H1 (cell line): ENCODE measurements around the gene SLC44A5. TPM values are rescaled to one million over a fixed set of nuclear protein-coding genes. Genes with fewer than 3 reads are reported as not detected.

ENCODE experiments used
- CTCF ChIA-PET: fragments of 300-600 bp; sonication (Branson Sonifier 250); formaldehyde crosslinking; loops from one replicate; lab custom pipeline; 2021; ENCODE audit not compliant: partially characterized antibody; lab: Charles Lee
- POLR2A ChIA-PET: fragments of 300-600 bp; sonication (Branson Sonifier 250); formaldehyde crosslinking; loops from one replicate; lab custom pipeline; 2021; ENCODE audit warnings: inconsistent platforms; ENCODE audit not compliant: partially characterized antibody; lab: Charles Lee
- DNase-seq, 2 experiments: peaks; one replicate each; pipeline versions ENCODE4 v3.0.0 to v3.0.0-alpha.2; 2010 to 2022; ENCODE audit warnings: low spot score in 2 of 2, low read depth in 1 of 2, mixed read lengths in 1 of 2
- FAIRE-seq: peaks from 2 replicates; lab custom pipeline; 2011; peaks lifted over from hg19 to GRCh38; lab: Jason Lieb, UNC
- H2AFZ ChIP-seq: 2 replicates; pipeline ENCODE4 v1.8.1; 2012; ENCODE audit warnings: low read length, inconsistent platforms
- H2AK5ac ChIP-seq: 2 replicates; pipeline ENCODE4 v1.6.1; 2013; ENCODE audit warnings: low read depth, low read length
- H2BK120ac ChIP-seq: replicated peaks from 2 replicates; pipeline ENCODE3; 2013; ENCODE audit warnings: low read depth, low read length, inconsistent platforms
- H2BK12ac ChIP-seq: 2 replicates; pipeline ENCODE4 v1.6.1; 2013; ENCODE audit warnings: low read depth, low read length
- H2BK15ac ChIP-seq: 2 replicates; pipeline ENCODE4 v1.6.1; 2013; ENCODE audit warnings: low read length
- H2BK20ac ChIP-seq: 2 replicates; pipeline ENCODE4 v1.6.1; 2013; ENCODE audit warnings: low read length
- H2BK5ac ChIP-seq: 2 replicates; pipeline ENCODE4 v1.6.1; 2013; ENCODE audit warnings: low read depth, low read length
- H3K14ac ChIP-seq: 2 replicates; pipeline ENCODE4 v1.6.1; 2013; ENCODE audit warnings: inconsistent platforms; ENCODE audit not compliant: insufficient read length
- H3K18ac ChIP-seq: 2 replicates; pipeline ENCODE4 v1.6.1; 2013; ENCODE audit warnings: low read length; ENCODE audit errors: extremely low read depth
- H3K23ac ChIP-seq: 2 replicates; pipeline ENCODE4 v1.6.1; 2013; ENCODE audit warnings: inconsistent platforms; ENCODE audit not compliant: insufficient read length
- H3K23me2 ChIP-seq: 2 replicates; pipeline ENCODE4 v1.6.1; 2013; ENCODE audit warnings: low read depth, low read length
- H3K27ac ChIP-seq: 2 replicates; pipeline ENCODE4 v1.6.1; 2011; ENCODE audit warnings: low read depth, low read length, inconsistent platforms
- H3K27me3 ChIP-seq, 4 experiments: replicated peaks in 1 of 4; 1 replicate in 1 of 4; 2 replicates in 3 of 4; pipeline versions ENCODE4 v1.6.1 to v1.8.1; 2011 to 2013; ENCODE audit warnings: low read length in 3 of 4, mild to moderate bottlenecking in 3 of 4, inconsistent platforms in 2 of 4, mixed read lengths in 2 of 4, moderate library complexity in 1 of 4; ENCODE audit not compliant: control insufficient read depth in 3 of 4, insufficient read depth in 3 of 4; ENCODE audit errors: extremely low read depth in 1 of 4
- H3K36me3 ChIP-seq, 4 experiments: 2 replicates each; pipeline versions ENCODE4 v1.6.1 to v1.8.1; 2011 to 2013; ENCODE audit warnings: mild to moderate bottlenecking in 4 of 4, low read length in 3 of 4, moderate library complexity in 2 of 4, control low read depth in 1 of 4, inconsistent platforms in 1 of 4; ENCODE audit not compliant: insufficient read depth in 4 of 4, control insufficient read depth in 2 of 4
- H3K4ac ChIP-seq: replicated peaks from 2 replicates; pipeline ENCODE3; 2013; ENCODE audit warnings: low read length, low read depth, mixed read lengths, inconsistent platforms; ENCODE audit not compliant: insufficient read length
- H3K4me1 ChIP-seq, 4 experiments: replicated peaks in 1 of 4; 1 replicate in 1 of 4; 2 replicates in 3 of 4; pipeline versions ENCODE4 v1.6.1 to v1.8.1; 2011 to 2013; ENCODE audit warnings: low read length in 3 of 4, inconsistent platforms in 2 of 4, mixed read lengths in 1 of 4; ENCODE audit not compliant: insufficient read depth in 4 of 4, control insufficient read depth in 3 of 4
- H3K4me2 ChIP-seq, 2 experiments: 2 replicates each; pipeline versions ENCODE4 v1.6.1 to v1.8.1; 2011 to 2013; ENCODE audit warnings: low read depth in 2 of 2, low read length in 2 of 2, control low read depth in 1 of 2, inconsistent platforms in 1 of 2, mild to moderate bottlenecking in 1 of 2; ENCODE audit not compliant: insufficient read depth in 1 of 2
- H3K4me3 ChIP-seq, 4 experiments: fragments of 200-600, 300-600 bp in 1 of 4; sonication (generic), shearing (Covaris generic), sonication (Bioruptor Twin) in 1 of 4; 2 replicates each; pipeline versions ENCODE4 v1.5.1 to v1.8.1; 2011 to 2016; ENCODE audit warnings: low read length in 4 of 4, low read depth in 3 of 4, control low read depth in 2 of 4, inconsistent platforms in 2 of 4, mild to moderate bottlenecking in 2 of 4, mixed read lengths in 1 of 4, moderate library complexity in 1 of 4; ENCODE audit not compliant: insufficient read depth in 2 of 4; ENCODE audit errors: extremely low read depth in 1 of 4
- H3K56ac ChIP-seq: replicated peaks from 2 replicates; pipeline ENCODE3; 2013; ENCODE audit warnings: low read depth, mild to moderate bottlenecking, mixed read lengths, low read length, inconsistent platforms; ENCODE audit not compliant: insufficient read length
- H3K79me1 ChIP-seq: 2 replicates; pipeline ENCODE4 v1.6.1; 2013; ENCODE audit warnings: low read depth, low read length, control low read depth
- H3K79me2 ChIP-seq, 2 experiments: 2 replicates each; pipeline versions ENCODE4 v1.6.1 to v1.8.1; 2012 to 2013; ENCODE audit warnings: low read length in 2 of 2, mild to moderate bottlenecking in 2 of 2, inconsistent platforms in 1 of 2; ENCODE audit not compliant: insufficient read depth in 2 of 2, control insufficient read depth in 1 of 2
- H3K9ac ChIP-seq, 4 experiments: replicated peaks in 1 of 4; 1 replicate in 1 of 4; 2 replicates in 3 of 4; pipeline versions ENCODE4 v1.6.1 to v1.8.1; 2011 to 2013; ENCODE audit warnings: low read depth in 3 of 4, low read length in 3 of 4, control low read depth in 2 of 4, mild to moderate bottlenecking in 2 of 4, moderate library complexity in 2 of 4, inconsistent platforms in 1 of 4; ENCODE audit errors: extremely low read depth in 1 of 4
- H3K9me3 ChIP-seq, 2 experiments: 2 replicates each; pipeline versions ENCODE4 v1.6.1 to v1.8.1; 2012 to 2013; ENCODE audit warnings: mild to moderate bottlenecking in 2 of 2, moderate library complexity in 2 of 2, control low read depth in 1 of 2, inconsistent platforms in 1 of 2, low read depth in 1 of 2, low read length in 1 of 2, mixed read lengths in 1 of 2; ENCODE audit not compliant: insufficient read depth in 2 of 2
- H4K20me1 ChIP-seq, 2 experiments: replicated peaks in 1 of 2; 2 replicates each; pipeline versions ENCODE3 to v1.8.1; 2011 to 2013; ENCODE audit warnings: inconsistent platforms in 2 of 2, low read length in 2 of 2, mild to moderate bottlenecking in 1 of 2; ENCODE audit not compliant: insufficient read depth in 2 of 2, control insufficient read depth in 1 of 2
- H4K5ac ChIP-seq: 2 replicates; pipeline ENCODE4 v1.6.1; 2013; ENCODE audit warnings: low read length, low read depth, mixed read lengths, inconsistent platforms; ENCODE audit not compliant: insufficient read length
- H4K8ac ChIP-seq: 2 replicates; pipeline ENCODE4 v1.8.0; 2013; ENCODE audit warnings: mild to moderate bottlenecking, moderate library complexity, low read length, inconsistent platforms; ENCODE audit not compliant: insufficient read depth; ENCODE audit errors: extremely low read depth
- H4K91ac ChIP-seq: replicated peaks from 2 replicates; pipeline ENCODE3; 2013; ENCODE audit warnings: low read length, mixed read lengths, inconsistent platforms; ENCODE audit not compliant: insufficient read length
- CBX5 ChIP-seq: fragments of 300-800, 300-1000 bp; sonication (generic); IDR thresholded peaks from 2 replicates; pipeline ENCODE4 v1.7.1; 2016; ENCODE audit warnings: antibody characterized with exemption, low read length, low read depth
- CHD2 ChIP-seq: IDR thresholded peaks from 2 replicates; pipeline ENCODE4 v1.6.1; 2012; ENCODE audit warnings: low read length, improper control_type of control experiment
- CTBP2 ChIP-seq: IDR thresholded peaks from 2 replicates; pipeline ENCODE4 v1.7.0; 2011; ENCODE audit warnings: borderline replicate concordance, mild to moderate bottlenecking, moderate library complexity, mixed read lengths, low read length; ENCODE audit not compliant: insufficient read depth, insufficient read length
- FOSL1 ChIP-seq: IDR thresholded peaks from 2 replicates; pipeline ENCODE4 v1.6.1; 2011; ENCODE audit warnings: mild to moderate bottlenecking, low read depth, low read length, moderate library complexity; ENCODE audit not compliant: insufficient read depth
- HDAC6 ChIP-seq: IDR thresholded peaks from one replicate; pipeline ENCODE4 v1.7.1; 2012; ENCODE audit warnings: low read depth, mild to moderate bottlenecking, inconsistent platforms, low read length, moderate library complexity
- JUND ChIP-seq: IDR thresholded peaks from 2 replicates; pipeline ENCODE4 v1.6.1; 2011; ENCODE audit warnings: mild to moderate bottlenecking, improper control_type of control experiment, low read length
- POLR2A ChIP-seq, 2 experiments: IDR thresholded peaks; 1 replicate in 1 of 2; 2 replicates in 1 of 2; pipeline ENCODE4 v1.6.1; 2011; ENCODE audit warnings: low read depth in 2 of 2, low read length in 2 of 2, mild to moderate bottlenecking in 2 of 2; ENCODE audit errors: control extremely low read depth in 1 of 2
- POU5F1 ChIP-seq: IDR thresholded peaks from 2 replicates; pipeline ENCODE4 v1.6.1; 2011; ENCODE audit warnings: low read depth, mild to moderate bottlenecking, low read length, moderate library complexity
- SP2 ChIP-seq: IDR thresholded peaks from 2 replicates; pipeline ENCODE4 v1.6.1; 2012; ENCODE audit warnings: mild to moderate bottlenecking, low read length, inconsistent platforms
- SUZ12 ChIP-seq: fragments of 200-600 bp; sonication (generic); IDR thresholded peaks from 2 replicates; pipeline ENCODE4 v1.6.1; 2012; ENCODE audit warnings: mild to moderate bottlenecking, inconsistent platforms, low read length, moderate library complexity, mixed read lengths
- WGBS, 2 experiments: shearing (Covaris generic) in 1 of 2; methylation state at CpG; one replicate each; pipeline versions ENCODE4 v1.1.6 to v1.1.7; 2013 to 2015; ENCODE audit warnings: low lambda C conversion rate in 2 of 2, mixed read lengths in 2 of 2, inconsistent platforms in 1 of 2, low coverage in 1 of 2, missing lambda C conversion rate in 1 of 2; ENCODE audit not compliant: insufficient replicate concordance in 2 of 2, insufficient coverage in 1 of 2, insufficient read length in 1 of 2; ENCODE audit errors: extremely low coverage in 1 of 2, missing lambda C conversion rate in 1 of 2; 5-methylcytosine and 5-hydroxymethylcytosine counted together
- polyA plus RNA-seq, 7 experiments: library from polyadenylated mRNA; depleted of rRNA in 3 of 7; stranded (reverse) in 5 of 7; unstranded in 2 of 7; fragments of >200 nt in 5 of 7; fragments of 200-250 nt in 2 of 7; gene quantifications; 1 replicate in 5 of 7; 2 replicates in 1 of 7; 4 replicates in 1 of 7; pipeline versions ENCODE4 v1.2.1 to v1.2.3, GENCODE V29; 2011 to 2013; ENCODE audit warnings: missing spikeins in 2 of 7, mixed read lengths in 2 of 7
- total RNA-seq: library from RNA; stranded (reverse); fragmentation: NEBNext Ultra II Directional; extraction: Animal tissue kit (Norgen Biotek cat#: 25700); gene quantifications from 2 replicates; pipeline ENCODE4 v1.2.1, GENCODE V29; 2021
- TF ChIP-seq, protein P1 (sequence below): IDR thresholded peaks from 2 replicates; pipeline ENCODE4 v1.6.1; 2011; ENCODE audit warnings: low read length, improper control_type of control experiment
- TF ChIP-seq, protein P2 (sequence below): IDR thresholded peaks from 2 replicates; pipeline ENCODE4 v1.6.1; 2012; ENCODE audit warnings: low read length, inconsistent platforms

SLC44A5 gene
- total and polyA plus RNA-seq, 2 of the 8 experiments (the other 6 are each of a cell fraction or from before 2014, with no cell fraction given), result 1.8 to 3.3 TPM

DNA sequence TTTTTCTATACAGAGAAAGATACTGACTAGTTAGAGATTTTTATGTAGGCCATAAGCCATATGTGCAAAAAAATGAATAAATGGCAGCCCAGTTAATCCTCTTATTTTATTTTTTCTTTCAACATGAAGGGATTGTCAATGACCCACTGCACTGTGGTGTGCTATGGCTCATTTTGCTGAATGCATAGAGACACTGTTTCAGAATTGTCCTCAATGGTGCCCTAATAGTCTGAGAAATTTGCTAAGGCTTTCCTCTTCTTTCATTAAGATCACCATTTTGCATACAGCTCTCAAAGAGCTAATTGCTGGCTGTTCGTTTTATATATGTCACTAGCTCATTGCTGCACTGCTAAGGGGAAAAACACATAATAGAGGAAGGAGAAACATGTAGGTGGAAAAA, 189.5 kb downstream of the SLC44A5 start:
- Histone ChIP-seq H3K4ac (no peak overlapping the region), H3K23ac (no peak overlapping the region), H3K36me3 (no peaks in the 10 kb centered on the region), H2BK120ac (no peak overlapping the region), H4K91ac (no peak overlapping the region), H3K79me1 (no peaks in the 10 kb centered on the region), H3K4me1 (no peaks in the 10 kb centered on the region), H4K5ac (no peak overlapping the region), H2BK5ac (no peak overlapping the region), H4K8ac (no peak overlapping the region), H3K27ac (no peak overlapping the region), H2AK5ac (no peak overlapping the region), H3K4me2 (no peak overlapping the region), H2BK15ac (no peak overlapping the region), H3K23me2 (no peaks in the 10 kb centered on the region), H4K20me1 (no peaks in the 10 kb centered on the region), H3K4me3 (no peak overlapping the region), H3K9ac (no peak overlapping the region), H3K27me3 (no peaks in the 10 kb centered on the region), H3K14ac (no peak overlapping the region), H3K79me2 (no peaks in the 10 kb centered on the region), H3K18ac (no peak overlapping the region), H2BK20ac (no peak overlapping the region), H2BK12ac (no peak overlapping the region), H3K9me3 (peaks cover 0 to 5% of the 10 kb centered on the region in 2 experiments; a peak in 1 of 4 replicates), H3K56ac (no peak overlapping the region), H2AFZ (no peak overlapping the region)
- DNase-seq, result no peak
- ChIA-PET POLR2A (no interaction called here), CTCF (interaction anchor here (0.6 to 3.6 kb wide), 4 partner anchors 19 to 211 kb away, joined by 3 to 16 read pairs (median 4); no protein-coding TSS in a partner anchor)
- no peak for FAIRE-seq
- WGBS, 2 experiments, result 80% methylated on average over 1 of the region's 1 CpG; no CpG with 5 or more reads in 1 of the 2 experiments
- TF ChIP-seq CBX5, result no peak
- TF ChIP-seq, protein P1, sequence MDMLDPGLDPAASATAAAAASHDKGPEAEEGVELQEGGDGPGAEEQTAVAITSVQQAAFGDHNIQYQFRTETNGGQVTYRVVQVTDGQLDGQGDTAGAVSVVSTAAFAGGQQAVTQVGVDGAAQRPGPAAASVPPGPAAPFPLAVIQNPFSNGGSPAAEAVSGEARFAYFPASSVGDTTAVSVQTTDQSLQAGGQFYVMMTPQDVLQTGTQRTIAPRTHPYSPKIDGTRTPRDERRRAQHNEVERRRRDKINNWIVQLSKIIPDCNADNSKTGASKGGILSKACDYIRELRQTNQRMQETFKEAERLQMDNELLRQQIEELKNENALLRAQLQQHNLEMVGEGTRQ, result no peak
- no peak for TF ChIP-seq CHD2
- TF ChIP-seq, protein P2, sequence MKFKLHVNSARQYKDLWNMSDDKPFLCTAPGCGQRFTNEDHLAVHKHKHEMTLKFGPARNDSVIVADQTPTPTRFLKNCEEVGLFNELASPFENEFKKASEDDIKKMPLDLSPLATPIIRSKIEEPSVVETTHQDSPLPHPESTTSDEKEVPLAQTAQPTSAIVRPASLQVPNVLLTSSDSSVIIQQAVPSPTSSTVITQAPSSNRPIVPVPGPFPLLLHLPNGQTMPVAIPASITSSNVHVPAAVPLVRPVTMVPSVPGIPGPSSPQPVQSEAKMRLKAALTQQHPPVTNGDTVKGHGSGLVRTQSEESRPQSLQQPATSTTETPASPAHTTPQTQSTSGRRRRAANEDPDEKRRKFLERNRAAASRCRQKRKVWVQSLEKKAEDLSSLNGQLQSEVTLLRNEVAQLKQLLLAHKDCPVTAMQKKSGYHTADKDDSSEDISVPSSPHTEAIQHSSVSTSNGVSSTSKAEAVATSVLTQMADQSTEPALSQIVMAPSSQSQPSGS, result no peak
- no peak for TF ChIP-seq SP2
- no peak for TF ChIP-seq SUZ12
- no peak for TF ChIP-seq CTBP2
- TF ChIP-seq JUND, result no peak
- TF ChIP-seq HDAC6, result no peak
- no peak for TF ChIP-seq POU5F1
- TF ChIP-seq POLR2A (IDR thresholded peaks at IDR 0.05; ENCODE audit: control extremely low read depth in 1 of 2, low read depth in 2 of 2, low read length in 2 of 2), result no peak
- no peak for TF ChIP-seq FOSL1
